ENCODE measurements around the gene TSHZ2.

DNA sequence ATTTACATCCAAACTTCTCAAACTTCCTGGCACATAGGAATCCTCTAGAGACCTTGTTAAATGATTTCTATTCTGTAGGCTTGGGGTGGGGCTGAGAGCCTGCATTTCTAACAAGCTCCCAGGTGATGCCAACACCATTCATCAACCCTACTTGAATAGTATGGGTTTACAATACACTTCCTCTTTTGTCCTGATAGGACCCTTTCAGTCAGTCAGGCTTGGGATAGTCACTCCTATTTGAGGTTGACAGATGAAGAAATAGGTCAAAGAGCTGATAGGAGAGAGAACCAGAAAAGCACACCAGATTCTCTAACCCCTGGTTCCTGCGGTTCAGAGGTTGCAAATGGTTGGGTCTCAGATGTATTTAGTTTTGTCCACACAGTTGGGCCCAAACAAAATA lies 273.4 kb downstream of the TSHZ2 start:
- TF ChIP-seq, protein P1, sequence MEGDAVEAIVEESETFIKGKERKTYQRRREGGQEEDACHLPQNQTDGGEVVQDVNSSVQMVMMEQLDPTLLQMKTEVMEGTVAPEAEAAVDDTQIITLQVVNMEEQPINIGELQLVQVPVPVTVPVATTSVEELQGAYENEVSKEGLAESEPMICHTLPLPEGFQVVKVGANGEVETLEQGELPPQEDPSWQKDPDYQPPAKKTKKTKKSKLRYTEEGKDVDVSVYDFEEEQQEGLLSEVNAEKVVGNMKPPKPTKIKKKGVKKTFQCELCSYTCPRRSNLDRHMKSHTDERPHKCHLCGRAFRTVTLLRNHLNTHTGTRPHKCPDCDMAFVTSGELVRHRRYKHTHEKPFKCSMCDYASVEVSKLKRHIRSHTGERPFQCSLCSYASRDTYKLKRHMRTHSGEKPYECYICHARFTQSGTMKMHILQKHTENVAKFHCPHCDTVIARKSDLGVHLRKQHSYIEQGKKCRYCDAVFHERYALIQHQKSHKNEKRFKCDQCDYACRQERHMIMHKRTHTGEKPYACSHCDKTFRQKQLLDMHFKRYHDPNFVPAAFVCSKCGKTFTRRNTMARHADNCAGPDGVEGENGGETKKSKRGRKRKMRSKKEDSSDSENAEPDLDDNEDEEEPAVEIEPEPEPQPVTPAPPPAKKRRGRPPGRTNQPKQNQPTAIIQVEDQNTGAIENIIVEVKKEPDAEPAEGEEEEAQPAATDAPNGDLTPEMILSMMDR (IDR thresholded peaks at IDR 0.05): no peak
- TF ChIP-seq POLR2A (IDR thresholded peaks at IDR 0.05): no peak

Data from breast epithelium (tissue), 3 donors.